ENCODE data around the gene KCNC2. TPM values are rescaled to one million over a fixed set of nuclear protein-coding genes. Genes with fewer than 3 reads are reported as not detected.
"Not testable (repeated sequence)": the region's sequence is repeated elsewhere in the genome, so short reads cannot be mapped to it uniquely, and the experiment has no call there.

KCNC2 gene
- total RNA-seq, 1 donor from 2014 or later: not detected

DNA sequence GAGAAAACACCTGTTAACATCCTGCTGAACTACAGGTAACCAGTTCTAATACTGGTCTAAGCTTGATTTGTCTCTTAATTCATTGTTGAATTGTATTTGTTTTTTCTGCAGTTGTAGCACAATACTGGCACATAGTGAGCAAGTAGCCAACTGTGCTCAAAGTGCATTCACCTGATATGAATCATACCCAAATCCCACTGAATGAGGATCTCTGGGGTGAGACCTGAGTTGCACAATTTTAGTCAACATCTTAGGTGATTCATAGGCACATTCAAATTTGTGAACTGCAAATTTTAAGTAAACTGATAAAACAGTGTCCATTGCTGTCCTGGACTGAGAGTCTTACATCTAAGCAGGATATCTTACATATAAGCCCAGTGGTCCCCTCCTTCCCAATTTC is 12.8 kb downstream of the KCNC2 start:
- no peak overlapping the region for H3K27ac ChIP-seq
- intact Hi-C loops (cut with DNase I): no loop called here

DNA sequence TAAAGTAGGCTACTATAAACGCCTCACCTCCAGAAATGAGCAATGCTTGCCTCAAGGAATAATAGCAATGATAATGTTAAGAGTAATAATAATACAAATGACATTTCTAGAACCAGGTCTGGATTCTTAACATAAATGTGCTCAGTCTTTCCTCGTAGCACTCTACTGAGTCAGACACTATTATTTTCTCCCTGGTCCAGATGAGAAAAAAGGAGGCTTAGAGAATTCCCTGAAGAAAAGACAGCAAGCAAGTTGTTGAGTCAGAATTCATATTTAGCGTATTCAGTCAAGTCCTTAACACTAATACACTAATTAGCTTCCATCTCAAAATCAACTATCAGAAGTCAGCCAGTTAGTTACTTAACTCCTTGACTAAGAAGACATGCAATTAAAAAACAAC is 13.2 kb downstream of the KCNC2 start:
- TF ChIP-seq, protein P1, sequence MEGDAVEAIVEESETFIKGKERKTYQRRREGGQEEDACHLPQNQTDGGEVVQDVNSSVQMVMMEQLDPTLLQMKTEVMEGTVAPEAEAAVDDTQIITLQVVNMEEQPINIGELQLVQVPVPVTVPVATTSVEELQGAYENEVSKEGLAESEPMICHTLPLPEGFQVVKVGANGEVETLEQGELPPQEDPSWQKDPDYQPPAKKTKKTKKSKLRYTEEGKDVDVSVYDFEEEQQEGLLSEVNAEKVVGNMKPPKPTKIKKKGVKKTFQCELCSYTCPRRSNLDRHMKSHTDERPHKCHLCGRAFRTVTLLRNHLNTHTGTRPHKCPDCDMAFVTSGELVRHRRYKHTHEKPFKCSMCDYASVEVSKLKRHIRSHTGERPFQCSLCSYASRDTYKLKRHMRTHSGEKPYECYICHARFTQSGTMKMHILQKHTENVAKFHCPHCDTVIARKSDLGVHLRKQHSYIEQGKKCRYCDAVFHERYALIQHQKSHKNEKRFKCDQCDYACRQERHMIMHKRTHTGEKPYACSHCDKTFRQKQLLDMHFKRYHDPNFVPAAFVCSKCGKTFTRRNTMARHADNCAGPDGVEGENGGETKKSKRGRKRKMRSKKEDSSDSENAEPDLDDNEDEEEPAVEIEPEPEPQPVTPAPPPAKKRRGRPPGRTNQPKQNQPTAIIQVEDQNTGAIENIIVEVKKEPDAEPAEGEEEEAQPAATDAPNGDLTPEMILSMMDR (IDR thresholded peaks at IDR 0.05): no peak
- intact Hi-C loops (cut with DNase I): no loop called here
- H3K36me3 ChIP-seq: no peaks in the 10 kb centered on the region

More for the DNA sequence above, 12.8 kb downstream of the KCNC2 start:
- no peak for DNase-seq (ENCODE audit: low spot score in 2 of 2)
- no peaks in the 10 kb centered on the region for H3K27me3 ChIP-seq
- no peaks in the 10 kb centered on the region for H3K36me3 ChIP-seq
- no peaks in the 10 kb centered on the region for H3K9me3 ChIP-seq
- TF ChIP-seq, protein P1 (IDR thresholded peaks at IDR 0.05): no peak
- no peak overlapping the region for H3K4me3 ChIP-seq
- H3K4me1 ChIP-seq: no peaks in the 10 kb centered on the region

DNA sequence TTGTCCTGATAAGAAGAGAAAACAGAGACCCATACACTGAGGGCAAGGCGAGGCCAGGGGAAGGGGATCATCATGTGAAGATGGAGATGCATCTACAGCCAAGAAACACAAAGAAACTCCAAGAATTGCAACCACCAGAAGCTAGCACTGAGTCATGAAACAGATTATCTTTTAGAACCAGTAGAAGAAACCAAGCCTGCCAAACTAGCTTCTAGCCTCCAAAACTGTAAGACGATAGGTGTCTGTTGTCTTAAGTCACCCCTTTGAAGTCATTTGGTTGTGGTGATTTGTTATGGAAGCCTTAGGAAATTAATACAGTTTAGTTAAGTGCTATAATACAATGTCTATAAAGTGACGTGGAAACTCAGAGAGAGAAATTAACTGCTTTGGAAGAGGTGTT is 15.4 kb downstream of the KCNC2 start:
- Histone ChIP-seq H3K4me1 (no peaks in the 10 kb centered on the region), H3K27ac (no peak overlapping the region), H3K4me3 (no peak overlapping the region), H3K36me3 (no peaks in the 10 kb centered on the region), H3K27me3 (no peaks in the 10 kb centered on the region), H3K9me3 (no peaks in the 10 kb centered on the region)
- intact Hi-C loops (cut with DNase I): no loop called here
- TF ChIP-seq, protein P1 (IDR thresholded peaks at IDR 0.05): no peak
- no peak for DNase-seq (ENCODE audit: low spot score in 2 of 2)

More for the DNA sequence above, 13.2 kb downstream of the KCNC2 start:
- Histone ChIP-seq H3K9me3 (no peaks in the 10 kb centered on the region), H3K27ac (no peak overlapping the region), H3K4me1 (no peaks in the 10 kb centered on the region), H3K27me3 (no peaks in the 10 kb centered on the region), H3K4me3 (no peak overlapping the region)
- no peak for DNase-seq (ENCODE audit: low spot score in 2 of 2)

DNA sequence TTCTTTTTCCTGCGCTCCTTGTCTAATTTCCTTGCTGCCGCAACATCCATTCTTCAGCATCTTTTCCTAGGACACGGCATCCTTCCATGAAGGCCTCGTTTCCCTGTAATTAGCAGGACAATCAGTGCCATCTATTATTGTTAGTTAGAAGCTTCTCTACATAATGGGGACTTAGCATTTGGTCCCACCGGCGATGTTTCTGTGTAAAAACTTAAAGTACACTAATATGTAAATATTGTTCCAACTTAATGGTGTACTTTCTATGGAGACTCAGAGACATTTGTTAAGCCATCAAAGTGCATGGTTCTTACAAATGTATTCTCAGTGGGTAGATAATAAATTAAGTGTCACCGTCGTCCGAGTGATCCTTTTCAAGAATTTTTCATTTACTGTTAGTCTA is 17.4 kb downstream of the KCNC2 start:
- H3K9me3 ChIP-seq: no peaks in the 10 kb centered on the region
- TF ChIP-seq, protein P1 (IDR thresholded peaks at IDR 0.05): no peak
- H3K4me3 ChIP-seq: no peak overlapping the region
- no peaks in the 10 kb centered on the region for H3K36me3 ChIP-seq
- no peak for DNase-seq (ENCODE audit: low spot score in 2 of 2)
- H3K27ac ChIP-seq: no peak overlapping the region
- no peaks in the 10 kb centered on the region for H3K27me3 ChIP-seq
- intact Hi-C loops (cut with DNase I): no loop called here
- no peaks in the 10 kb centered on the region for H3K4me1 ChIP-seq

DNA sequence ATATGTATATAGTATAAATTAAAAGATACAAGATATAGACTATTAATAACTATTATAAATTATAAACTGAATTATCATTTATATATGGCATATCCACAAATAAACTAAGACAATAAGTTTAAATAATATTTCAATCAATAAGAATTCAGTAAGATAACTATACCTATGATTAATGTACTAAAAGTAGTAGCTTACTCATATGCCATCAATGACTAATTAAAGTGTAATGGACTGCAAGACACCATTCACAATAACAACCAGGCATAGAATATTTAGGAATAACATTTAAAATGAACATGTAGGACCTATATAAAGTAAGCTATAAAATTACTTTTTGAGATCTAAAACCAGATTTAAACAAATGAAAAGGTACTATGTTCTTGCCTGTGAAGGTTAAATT is 18.8 kb downstream of the KCNC2 start:
- H3K4me3 ChIP-seq: no peak overlapping the region
- H3K9me3 ChIP-seq: no peaks in the 10 kb centered on the region
- TF ChIP-seq, protein P1 (IDR thresholded peaks at IDR 0.05): no peak
- no peak overlapping the region for H3K27ac ChIP-seq
- intact Hi-C loops (cut with DNase I): no loop called here
- DNase-seq (ENCODE audit: low spot score in 2 of 2): no peak
- no peaks in the 10 kb centered on the region for H3K27me3 ChIP-seq
- no peaks in the 10 kb centered on the region for H3K4me1 ChIP-seq
- H3K36me3 ChIP-seq: no peaks in the 10 kb centered on the region

DNA sequence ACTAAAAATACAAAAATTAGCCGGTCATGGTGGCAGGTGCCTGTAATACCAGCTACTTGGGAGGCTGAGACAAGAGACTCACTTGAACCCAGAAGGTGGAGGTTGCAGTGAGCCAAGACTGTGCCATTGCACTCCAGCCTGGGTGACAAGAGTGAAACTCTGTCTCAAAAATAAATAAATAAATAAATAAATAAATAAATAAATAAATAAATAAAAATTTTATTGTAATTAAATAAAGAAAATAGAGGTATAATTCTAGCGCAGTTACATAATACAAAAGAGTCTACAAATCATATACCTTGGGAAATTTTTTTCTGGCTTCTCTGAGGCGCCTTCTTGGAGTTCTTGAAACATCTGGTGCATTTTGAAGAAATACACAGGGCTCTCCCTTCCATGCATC is 23.8 kb downstream of the KCNC2 start:
- H3K27ac ChIP-seq; intact Hi-C loops (cut with DNase I); DNase-seq (ENCODE audit: low spot score in 2 of 2); H3K36me3 ChIP-seq; H3K27me3 ChIP-seq; H3K4me1 ChIP-seq; H3K9me3 ChIP-seq; H3K4me3 ChIP-seq: not testable (repeated sequence)

All from ascending aorta (tissue), 2 donors.